ENCODE results near the gene RHEBL1. TPM values are rescaled to one million over a fixed set of nuclear protein-coding genes. Genes with fewer than 3 reads are reported as not detected.

Gene RHEBL1
- total RNA-seq, 1 experiment from 2014 or later, result 9.0 TPM

DNA sequence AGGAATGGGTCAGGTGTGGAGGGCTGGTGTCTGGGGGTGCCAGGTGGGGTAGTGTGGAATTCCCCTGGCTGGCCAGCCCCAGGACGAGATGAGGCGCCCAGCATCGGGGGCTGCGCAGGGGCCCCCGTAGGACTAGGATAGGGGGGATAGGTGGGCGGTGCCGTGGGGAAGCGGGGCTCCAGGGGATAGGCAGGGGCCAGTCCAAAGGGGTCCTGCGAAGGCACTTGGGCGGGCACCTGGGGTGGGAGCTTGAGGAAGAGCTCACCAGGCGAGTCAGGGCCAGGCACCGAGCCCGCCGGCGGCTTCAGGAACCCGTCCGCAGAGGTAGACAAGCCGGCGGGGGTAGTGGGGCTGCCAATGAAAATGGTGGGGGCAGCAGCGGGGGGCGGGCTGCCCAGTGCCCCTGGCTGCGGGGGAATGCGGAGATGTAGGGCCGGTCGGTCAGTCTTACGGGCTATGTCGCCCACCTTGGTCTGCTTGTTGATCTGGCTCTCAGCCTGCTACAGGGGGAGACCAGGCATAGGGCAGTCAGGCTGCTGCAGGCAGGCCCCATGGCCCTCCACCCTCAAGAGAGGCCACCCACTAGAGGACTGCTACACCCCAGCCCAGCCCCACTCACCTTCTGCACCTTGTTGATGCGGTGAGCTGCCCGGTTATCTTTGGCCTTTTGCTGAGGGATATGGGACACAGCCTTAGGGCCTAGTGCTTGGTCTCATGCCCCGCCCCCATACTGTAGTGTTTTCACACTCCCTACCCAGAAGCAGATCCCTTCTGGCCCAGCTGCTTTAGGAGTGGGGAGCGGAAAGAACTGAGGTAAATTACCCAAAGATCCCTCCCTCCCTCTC is 28.5 kb downstream of the RHEBL1 start:
- TF ChIP-seq, protein P1, sequence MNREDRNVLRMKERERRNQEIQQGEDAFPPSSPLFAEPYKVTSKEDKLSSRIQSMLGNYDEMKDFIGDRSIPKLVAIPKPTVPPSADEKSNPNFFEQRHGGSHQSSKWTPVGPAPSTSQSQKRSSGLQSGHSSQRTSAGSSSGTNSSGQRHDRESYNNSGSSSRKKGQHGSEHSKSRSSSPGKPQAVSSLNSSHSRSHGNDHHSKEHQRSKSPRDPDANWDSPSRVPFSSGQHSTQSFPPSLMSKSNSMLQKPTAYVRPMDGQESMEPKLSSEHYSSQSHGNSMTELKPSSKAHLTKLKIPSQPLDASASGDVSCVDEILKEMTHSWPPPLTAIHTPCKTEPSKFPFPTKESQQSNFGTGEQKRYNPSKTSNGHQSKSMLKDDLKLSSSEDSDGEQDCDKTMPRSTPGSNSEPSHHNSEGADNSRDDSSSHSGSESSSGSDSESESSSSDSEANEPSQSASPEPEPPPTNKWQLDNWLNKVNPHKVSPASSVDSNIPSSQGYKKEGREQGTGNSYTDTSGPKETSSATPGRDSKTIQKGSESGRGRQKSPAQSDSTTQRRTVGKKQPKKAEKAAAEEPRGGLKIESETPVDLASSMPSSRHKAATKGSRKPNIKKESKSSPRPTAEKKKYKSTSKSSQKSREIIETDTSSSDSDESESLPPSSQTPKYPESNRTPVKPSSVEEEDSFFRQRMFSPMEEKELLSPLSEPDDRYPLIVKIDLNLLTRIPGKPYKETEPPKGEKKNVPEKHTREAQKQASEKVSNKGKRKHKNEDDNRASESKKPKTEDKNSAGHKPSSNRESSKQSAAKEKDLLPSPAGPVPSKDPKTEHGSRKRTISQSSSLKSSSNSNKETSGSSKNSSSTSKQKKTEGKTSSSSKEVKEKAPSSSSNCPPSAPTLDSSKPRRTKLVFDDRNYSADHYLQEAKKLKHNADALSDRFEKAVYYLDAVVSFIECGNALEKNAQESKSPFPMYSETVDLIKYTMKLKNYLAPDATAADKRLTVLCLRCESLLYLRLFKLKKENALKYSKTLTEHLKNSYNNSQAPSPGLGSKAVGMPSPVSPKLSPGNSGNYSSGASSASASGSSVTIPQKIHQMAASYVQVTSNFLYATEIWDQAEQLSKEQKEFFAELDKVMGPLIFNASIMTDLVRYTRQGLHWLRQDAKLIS (CRISPR knock-in tag; IDR thresholded peaks at IDR 0.05; ENCODE audit: borderline replicate concordance), result no peak
- TF ChIP-seq, protein P2, sequence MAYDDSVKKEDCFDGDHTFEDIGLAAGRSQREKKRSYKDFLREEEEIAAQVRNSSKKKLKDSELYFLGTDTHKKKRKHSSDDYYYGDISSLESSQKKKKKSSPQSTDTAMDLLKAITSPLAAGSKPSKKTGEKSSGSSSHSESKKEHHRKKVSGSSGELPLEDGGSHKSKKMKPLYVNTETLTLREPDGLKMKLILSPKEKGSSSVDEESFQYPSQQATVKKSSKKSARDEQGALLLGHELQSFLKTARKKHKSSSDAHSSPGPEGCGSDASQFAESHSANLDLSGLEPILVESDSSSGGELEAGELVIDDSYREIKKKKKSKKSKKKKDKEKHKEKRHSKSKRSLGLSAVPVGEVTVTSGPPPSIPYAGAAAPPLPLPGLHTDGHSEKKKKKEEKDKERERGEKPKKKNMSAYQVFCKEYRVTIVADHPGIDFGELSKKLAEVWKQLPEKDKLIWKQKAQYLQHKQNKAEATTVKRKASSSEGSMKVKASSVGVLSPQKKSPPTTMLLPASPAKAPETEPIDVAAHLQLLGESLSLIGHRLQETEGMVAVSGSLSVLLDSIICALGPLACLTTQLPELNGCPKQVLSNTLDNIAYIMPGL (CRISPR knock-in tag; IDR thresholded peaks at IDR 0.05), result no peak
- TF ChIP-seq ESRRA (CRISPR knock-in tag; IDR thresholded peaks at IDR 0.05; ENCODE audit: borderline replicate concordance) (no peak), TP53 (CRISPR knock-in tag; IDR thresholded peaks at IDR 0.05) (no peak), NR3C1 (CRISPR knock-in tag; conservative IDR thresholded peaks at IDR 0.05; ENCODE audit: low read depth) (no peak), IRF2 (CRISPR knock-in tag; IDR thresholded peaks at IDR 0.05; ENCODE audit: borderline replicate concordance, low read depth) (no peak), E2F1 (CRISPR knock-in tag; IDR thresholded peaks at IDR 0.05) (no peak), SMAD4 (CRISPR knock-in tag; IDR thresholded peaks at IDR 0.05) (no peak), ATF6 (CRISPR knock-in tag; IDR thresholded peaks at IDR 0.05) (no peak), ZNF396 (CRISPR knock-in tag; IDR thresholded peaks at IDR 0.05; ENCODE audit: borderline replicate concordance) (no peak), FOXJ3 (CRISPR knock-in tag; IDR thresholded peaks at IDR 0.05; ENCODE audit: borderline replicate concordance) (no peak), MAX (CRISPR knock-in tag; IDR thresholded peaks at IDR 0.05) (no peak), NFE2L1 (CRISPR knock-in tag; IDR thresholded peaks at IDR 0.05) (no peak), NR2C2 (CRISPR knock-in tag; IDR thresholded peaks at IDR 0.05) (no peak)
- TF ChIP-seq, protein P3, sequence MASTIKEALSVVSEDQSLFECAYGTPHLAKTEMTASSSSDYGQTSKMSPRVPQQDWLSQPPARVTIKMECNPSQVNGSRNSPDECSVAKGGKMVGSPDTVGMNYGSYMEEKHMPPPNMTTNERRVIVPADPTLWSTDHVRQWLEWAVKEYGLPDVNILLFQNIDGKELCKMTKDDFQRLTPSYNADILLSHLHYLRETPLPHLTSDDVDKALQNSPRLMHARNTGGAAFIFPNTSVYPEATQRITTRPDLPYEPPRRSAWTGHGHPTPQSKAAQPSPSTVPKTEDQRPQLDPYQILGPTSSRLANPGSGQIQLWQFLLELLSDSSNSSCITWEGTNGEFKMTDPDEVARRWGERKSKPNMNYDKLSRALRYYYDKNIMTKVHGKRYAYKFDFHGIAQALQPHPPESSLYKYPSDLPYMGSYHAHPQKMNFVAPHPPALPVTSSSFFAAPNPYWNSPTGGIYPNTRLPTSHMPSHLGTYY (CRISPR knock-in tag; IDR thresholded peaks at IDR 0.05), result no peak
- Mint-ChIP-seq H3K27ac (no peak overlapping the region), H3K9me3 (no peaks in the 10 kb centered on the region), H3K4me3 (no peak overlapping the region), H3K36me3 (peaks cover 72% of the 10 kb centered on the region), H3K27me3 (ENCODE audit: low read depth) (no peaks in the 10 kb centered on the region), H3K4me1 (no peaks in the 10 kb centered on the region)
- ChIA-PET POLR2A (interaction anchor here (1.6 kb wide), 1 partner anchor 11 kb away, joined by 3 read pairs; no protein-coding TSS in a partner anchor), CTCF (interaction anchor here (0.9 to 1.4 kb wide), 3 partner anchors 21 to 23 kb away, joined by 3 to 5 read pairs (median 4); no protein-coding TSS in a partner anchor)
- no peak for DNase-seq (ENCODE audit: low spot score)
- ATAC-seq, result no peak
